CD4-positive, alpha-beta T cell treated with Interleukin-12 subunit alpha and Interleukin-12 subunit beta, for 1 hour (primary cell): ENCODE results near the gene RRM2.
"Not testable (repeated sequence)": the region's sequence is repeated elsewhere in the genome, so short reads cannot be mapped to it uniquely, and the experiment has no call there.

Experiments
- DNase-seq: peaks from one replicate; pipeline ENCODE4 v3.0.0-alpha.2; 2020

The RRM2 gene

DNA sequence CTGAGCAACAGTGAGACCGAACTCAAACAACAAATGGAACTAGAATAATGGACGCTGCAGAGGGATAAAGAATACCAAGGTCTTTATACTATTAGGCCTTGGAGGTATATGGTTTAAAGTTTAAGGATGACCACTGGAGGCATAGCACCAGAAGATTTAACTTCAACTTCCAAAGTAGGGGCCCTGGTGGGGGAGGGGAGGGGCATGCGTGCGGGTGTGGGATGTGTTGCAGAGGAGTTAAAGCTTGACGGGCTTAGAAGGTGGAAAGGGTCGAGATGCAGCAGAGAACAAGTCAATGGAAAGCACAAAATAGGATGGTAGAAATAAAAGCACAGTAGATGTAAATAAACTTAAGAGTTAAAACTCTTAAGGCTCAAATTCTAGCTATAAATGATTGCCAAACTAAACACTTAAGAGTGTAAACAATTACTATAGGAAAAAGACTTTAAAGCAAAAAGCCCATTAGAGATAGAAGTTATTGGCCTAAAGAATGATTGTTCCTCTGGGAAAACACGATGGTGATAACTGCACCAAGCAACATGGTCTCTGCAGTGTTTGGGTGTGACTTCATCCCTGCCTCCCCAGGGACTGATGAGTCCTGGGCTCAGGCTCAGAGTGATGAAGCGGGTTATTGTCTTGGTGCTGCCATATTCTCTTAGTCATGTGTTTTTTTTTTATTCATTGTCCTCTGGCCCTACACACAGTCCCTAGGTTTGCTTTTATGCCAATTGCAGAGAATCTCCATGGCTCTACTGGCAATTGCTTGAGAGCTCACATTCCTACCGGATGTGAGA lies 13.0 kb downstream of the RRM2 start:
- no peak for DNase-seq

GRCh38 chr2:10136101-10136934 lies 13.8 kb downstream of the RRM2 start:
- DNase-seq: no peak

DNA sequence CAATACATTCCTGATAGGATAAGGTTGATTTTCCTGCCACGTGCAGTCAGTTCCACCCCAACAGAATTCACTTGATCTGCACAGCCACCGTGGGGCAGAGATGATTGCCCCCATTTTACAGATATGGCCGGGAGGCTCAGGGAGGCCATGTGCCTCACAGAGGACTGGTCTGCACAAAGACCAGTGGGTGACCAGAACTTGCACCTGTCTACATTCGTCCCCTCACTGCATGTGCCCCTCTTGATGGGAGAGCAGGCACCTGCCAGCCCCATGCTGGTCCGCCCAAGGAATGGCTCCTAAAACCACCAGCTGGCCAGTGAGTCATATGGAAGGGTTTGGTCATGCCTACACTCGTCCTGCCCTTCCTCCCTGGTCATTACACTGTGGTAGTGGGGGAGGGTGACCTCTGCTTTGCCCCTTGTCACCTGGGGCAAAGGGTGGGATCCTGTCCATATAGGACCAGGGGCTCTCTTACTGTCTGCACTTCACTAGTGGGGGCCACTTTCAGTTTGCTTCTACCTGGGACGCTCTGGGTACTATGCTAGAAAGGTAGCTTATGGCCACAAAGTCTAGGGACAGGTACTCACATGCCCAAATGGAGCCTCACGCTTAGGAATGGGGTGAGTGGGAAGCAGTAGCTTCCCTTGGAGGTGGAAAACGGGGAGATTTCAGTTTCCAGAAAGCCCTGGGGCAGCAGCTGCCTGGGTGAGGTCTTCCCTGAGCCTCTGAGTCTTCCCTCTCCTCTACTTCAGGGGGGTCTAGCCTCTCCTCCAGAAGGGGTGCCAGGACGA lies 14.7 kb downstream of the RRM2 start:
- DNase-seq: no peak

- no peak for DNase-seq
These were observed 17.0 kb downstream of the RRM2 start for GRCh38 chr2:10139536-10139935.

GRCh38 chr2:10140841-10141610 lies 18.5 kb downstream of the RRM2 start:
- DNase-seq: no peak

DNA sequence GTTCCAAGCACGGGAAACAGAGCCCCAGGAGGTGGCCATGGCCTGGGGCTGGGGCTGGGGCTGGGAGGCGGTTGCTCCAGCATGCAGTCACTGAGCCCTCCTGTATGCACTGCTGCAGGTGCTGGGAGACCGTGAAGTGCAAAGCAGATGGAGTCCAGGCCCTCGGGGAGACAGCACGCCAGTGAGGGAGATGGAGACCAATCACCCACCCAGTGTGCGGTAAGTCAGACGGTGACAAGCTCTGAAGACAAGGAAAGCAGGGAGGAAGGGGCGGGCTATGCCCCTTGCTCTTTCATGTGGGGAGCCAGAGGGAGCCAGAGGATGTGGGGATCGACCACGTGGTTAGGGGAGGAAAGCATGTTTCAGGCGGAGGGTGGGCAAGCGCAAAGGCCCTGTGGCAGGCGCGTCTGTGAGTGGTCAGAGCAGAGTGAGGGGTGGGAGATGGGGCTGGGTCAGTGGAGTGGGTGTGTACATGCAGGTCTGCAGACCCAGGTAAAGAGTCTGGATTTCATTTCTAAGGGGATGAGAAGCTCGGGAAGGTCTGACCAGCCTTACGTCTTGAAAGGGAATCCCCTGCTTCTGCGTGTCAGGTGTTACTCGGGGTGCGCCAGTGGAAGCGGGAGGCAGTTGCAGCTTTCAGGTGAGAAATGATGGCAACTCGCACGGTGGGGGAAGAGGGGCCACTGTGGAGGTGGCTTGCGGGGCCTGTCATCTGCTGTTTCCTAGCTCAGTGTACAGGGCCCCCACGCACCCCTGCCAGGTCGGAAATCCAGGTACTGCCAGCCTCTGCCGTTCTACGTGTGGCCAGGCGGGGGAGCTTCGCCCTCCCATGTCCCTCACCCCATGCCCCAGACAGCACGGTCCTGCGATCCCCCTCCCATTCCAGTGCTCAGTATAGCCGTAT lies 19.4 kb downstream of the RRM2 start:
- peak; percentile 32 for DNase-seq

- no peak for DNase-seq
These were observed 20.1 kb downstream of the RRM2 start for GRCh38 chr2:10142640-10142965.

DNA sequence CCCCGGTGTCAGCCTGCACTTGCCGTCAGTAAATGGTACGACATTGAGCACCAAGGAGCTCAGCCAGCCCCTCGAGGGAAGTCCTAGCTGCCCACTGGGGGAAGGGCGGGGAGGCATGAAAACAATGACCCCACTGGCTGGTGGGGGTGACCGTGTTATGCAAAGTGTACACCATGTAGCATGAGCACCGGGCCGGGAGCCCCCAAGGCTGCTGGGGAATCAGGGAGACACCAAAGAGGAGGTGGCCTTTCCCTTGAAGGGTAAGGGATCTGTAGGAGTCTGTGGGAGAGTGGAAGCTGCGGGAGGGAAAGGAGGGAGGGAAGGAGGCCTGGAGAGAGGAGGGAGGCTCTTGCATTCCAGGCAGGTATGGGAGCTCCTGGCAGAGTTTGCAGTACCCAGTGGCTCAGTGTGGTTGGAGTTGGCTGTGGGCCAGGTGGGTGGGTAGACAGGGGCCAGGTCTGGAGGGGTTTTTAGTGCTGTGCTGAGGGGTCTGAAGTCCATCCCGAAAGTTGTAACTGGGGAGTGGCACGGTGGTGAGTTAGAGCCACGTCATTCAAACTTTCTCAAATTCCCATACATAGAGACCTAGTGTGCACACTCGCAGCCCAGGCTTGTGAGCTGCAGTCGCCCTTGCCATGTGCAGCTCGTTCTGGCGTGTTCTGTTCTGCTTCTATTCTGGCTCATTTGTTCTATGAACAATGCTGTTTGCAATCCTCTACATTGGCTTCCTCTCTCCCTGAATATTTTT lies 22.4 kb downstream of the RRM2 start:
- no peak for DNase-seq

GRCh38 chr2:10145519-10146357 lies 23.2 kb downstream of the RRM2 start:
- DNase-seq: no peak

DNA sequence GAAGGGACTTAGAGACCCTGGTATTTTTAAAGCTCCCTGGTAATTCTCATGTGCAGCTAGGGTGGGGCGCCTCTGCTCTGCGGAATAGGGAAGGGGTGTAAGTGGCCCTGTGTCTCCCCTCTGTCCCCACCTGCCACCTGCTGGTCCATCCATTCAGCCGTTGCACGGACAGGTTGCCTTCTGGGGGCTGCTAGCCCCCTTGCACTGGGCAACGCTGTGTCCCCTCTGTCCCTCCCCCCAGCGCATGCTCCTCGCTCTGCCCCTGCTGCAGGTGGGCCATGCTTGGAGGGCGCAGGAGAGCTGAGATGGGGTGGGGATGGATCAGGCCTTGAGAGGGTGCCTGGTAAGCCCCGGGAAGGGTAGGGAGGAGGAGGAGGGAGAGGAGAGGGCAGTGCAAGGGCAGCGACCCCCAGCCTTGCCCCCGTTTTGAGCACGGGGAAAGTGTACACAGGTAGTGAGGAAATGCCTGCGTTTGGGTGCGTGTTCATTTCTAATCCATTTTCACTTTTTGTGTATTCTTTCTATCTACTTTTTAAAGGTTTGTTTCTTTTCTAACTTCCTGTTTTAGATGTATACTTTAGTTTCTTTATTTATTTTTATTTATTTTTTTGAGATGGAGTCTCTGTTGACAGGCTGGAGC lies 23.9 kb downstream of the RRM2 start:
- DNase-seq: no peak

GRCh38 chr2:10147050-10147660 lies 24.6 kb downstream of the RRM2 start:
- not testable (repeated sequence) for DNase-seq

GRCh38 chr2:10148268-10148667 lies 25.7 kb downstream of the RRM2 start:
- DNase-seq: no peak

GRCh38 chr2:10149635-10150034 lies 27.1 kb downstream of the RRM2 start:
- DNase-seq: no peak

DNA sequence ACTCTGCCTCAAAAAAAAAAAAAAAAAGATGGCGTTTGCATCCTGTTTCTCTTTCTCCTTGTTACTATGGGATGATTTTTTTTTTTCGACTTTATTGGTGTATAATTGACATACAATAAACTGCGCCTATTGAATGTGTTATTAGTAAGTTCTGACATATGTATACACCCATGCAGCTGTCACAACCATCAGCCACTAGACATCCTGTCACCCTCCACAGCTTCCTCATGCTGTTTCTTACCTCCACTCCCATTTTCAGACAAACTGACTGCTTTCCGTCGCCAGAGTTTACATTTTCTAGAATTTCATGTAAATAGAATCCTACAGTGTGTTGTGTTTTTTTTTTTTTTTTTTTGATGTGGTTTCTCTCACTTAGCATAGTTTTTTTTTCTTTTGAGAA lies 27.9 kb downstream of the RRM2 start:
- no peak for DNase-seq

- no peak for DNase-seq
These were observed 28.9 kb downstream of the RRM2 start for GRCh38 chr2:10151462-10151861.

DNA sequence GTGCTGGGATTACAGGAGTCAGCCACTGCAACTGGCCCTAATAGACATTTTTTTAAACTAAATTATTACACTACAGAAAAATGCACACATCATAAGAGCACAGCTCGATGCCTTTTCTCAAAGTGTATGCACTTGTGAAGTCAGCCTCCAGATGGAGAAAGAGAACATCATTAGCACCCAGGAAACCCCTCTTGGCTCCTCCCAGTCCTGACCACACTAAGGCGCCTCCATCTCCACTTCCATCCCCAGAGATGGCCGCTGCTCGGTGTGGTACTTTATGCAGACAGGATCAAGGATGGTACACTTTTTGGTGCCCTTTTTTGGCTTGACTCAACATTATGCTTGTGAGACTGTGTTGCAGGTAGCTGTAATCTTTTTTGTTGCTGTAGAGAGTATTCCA lies 34.8 kb downstream of the RRM2 start:
- no peak for DNase-seq

DNA sequence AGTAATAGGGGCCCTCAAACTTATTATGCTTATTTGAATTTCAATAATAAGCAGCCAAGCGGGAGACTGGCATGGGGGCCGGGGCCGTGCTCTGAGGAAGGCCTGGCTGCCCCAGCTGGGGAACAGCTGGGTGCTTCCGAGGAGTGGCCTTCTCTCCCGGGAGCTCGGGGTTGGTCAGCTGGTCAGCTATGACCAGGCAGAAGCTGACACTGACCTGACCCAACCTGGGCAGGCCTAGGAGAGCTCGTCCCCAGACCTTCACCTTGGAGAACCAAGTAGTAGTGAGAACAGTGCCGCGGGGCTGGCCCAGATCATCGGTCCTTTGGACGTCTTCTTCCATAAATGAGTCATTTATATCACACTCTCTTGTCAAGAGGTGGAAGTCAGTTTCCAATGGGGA lies 36.1 kb downstream of the RRM2 start:
- DNase-seq: no peak

GRCh38 chr2:10159086-10159485 lies 36.5 kb downstream of the RRM2 start:
- no peak for DNase-seq

DNA sequence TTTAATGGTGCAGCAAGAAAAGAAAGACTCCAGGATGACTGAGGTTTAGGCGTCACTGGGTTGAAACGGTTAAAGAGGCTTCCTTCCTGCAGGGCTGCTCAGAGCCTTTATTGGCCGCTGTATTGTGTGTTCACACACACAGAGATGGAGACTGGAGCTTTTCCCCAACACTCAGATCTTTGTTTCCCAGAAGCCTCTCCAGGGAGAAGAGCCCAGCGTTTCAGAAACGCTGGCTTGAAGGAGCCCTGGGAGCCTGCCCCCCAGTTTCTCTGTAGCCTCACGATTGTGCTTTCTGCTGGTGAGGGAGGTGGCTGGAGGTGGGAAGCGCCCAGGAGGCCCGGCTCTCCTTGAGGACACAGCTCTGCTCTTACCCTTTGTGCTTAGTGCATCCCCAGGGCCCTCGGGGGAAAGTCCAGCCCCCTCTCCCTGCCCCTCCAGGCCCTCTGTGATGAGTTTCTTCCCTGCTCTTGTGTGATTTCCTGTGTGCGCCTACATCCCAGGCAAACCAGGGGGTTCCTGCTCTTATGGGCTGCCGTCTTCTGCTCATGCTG lies 37.1 kb downstream of the RRM2 start:
- DNase-seq: no peak
